Retinal pigment epithelial cell (primary cell): Measurements from ENCODE around the gene PHKA2.
A peak's percentile ranks its signal among the peaks of the same experiment; 100 is the strongest.

Experiments used
- DNase-seq: peaks from one replicate; pipeline ENCODE4 v3.0.0-alpha.2; 2010; ENCODE audit warnings: low read depth
- H3K4me3 ChIP-seq: 2 replicates; pipeline ENCODE4 v1.5.1; 2011; ENCODE audit warnings: mild to moderate bottlenecking, low read length, control low read depth, moderate library complexity
- TF ChIP-seq, protein P1 (sequence below): conservative IDR thresholded peaks from 2 replicates; pipeline ENCODE4 v1.5.1; 2011; ENCODE audit warnings: low read depth, low read length, control low read depth, inconsistent platforms

The PHKA2 gene

GRCh38 chrX:18935893-18936292, 48.0 kb downstream of the PHKA2 start:
- no peak for DNase-seq
- no peak overlapping the region for H3K4me3 ChIP-seq
- TF ChIP-seq, protein P1, sequence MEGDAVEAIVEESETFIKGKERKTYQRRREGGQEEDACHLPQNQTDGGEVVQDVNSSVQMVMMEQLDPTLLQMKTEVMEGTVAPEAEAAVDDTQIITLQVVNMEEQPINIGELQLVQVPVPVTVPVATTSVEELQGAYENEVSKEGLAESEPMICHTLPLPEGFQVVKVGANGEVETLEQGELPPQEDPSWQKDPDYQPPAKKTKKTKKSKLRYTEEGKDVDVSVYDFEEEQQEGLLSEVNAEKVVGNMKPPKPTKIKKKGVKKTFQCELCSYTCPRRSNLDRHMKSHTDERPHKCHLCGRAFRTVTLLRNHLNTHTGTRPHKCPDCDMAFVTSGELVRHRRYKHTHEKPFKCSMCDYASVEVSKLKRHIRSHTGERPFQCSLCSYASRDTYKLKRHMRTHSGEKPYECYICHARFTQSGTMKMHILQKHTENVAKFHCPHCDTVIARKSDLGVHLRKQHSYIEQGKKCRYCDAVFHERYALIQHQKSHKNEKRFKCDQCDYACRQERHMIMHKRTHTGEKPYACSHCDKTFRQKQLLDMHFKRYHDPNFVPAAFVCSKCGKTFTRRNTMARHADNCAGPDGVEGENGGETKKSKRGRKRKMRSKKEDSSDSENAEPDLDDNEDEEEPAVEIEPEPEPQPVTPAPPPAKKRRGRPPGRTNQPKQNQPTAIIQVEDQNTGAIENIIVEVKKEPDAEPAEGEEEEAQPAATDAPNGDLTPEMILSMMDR, result no peak

DNA sequence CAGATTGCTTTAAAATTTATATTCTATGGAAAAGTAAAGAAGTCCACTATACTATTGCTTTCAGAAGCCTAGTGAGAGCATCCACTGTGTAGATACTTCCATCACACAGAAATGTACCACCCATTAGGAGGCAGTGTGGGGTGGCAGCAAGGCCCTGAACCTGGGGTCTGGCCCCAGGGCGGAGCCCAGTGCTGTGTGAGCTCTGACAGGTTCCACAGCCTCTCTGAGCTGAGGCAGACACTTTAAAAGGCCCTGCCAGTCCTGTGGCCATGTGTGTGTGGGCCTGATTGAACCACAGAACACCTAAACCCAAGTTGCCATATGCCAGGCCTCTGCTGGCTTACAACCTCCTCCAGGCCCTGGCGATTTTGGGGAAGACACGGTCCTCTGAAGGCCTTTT, 49.2 kb downstream of the PHKA2 start:
- TF ChIP-seq, protein P1, result no peak
- no peak for DNase-seq
- no peak overlapping the region for H3K4me3 ChIP-seq

- DNase-seq, result no peak
- TF ChIP-seq, protein P1, result no peak
- no peak overlapping the region for H3K4me3 ChIP-seq
These were observed 50.3 kb downstream of the PHKA2 start for GRCh38 chrX:18933617-18934016.

GRCh38 chrX:18931972-18932371, 51.9 kb downstream of the PHKA2 start:
- no peak for DNase-seq
- no peak overlapping the region for H3K4me3 ChIP-seq

GRCh38 chrX:18929775-18930174, 54.1 kb downstream of the PHKA2 start:
- H3K4me3 ChIP-seq, result no peak overlapping the region
- TF ChIP-seq, protein P1, result no peak
- no peak for DNase-seq

More at GRCh38 chrX:18931972-18932371, 51.9 kb downstream of the PHKA2 start:
- TF ChIP-seq, protein P1, result peak; percentile 47

GRCh38 chrX:18927558-18927957, 56.4 kb downstream of the PHKA2 start:
- no peak overlapping the region for H3K4me3 ChIP-seq
- TF ChIP-seq, protein P1, result no peak
- no peak for DNase-seq

DNA sequence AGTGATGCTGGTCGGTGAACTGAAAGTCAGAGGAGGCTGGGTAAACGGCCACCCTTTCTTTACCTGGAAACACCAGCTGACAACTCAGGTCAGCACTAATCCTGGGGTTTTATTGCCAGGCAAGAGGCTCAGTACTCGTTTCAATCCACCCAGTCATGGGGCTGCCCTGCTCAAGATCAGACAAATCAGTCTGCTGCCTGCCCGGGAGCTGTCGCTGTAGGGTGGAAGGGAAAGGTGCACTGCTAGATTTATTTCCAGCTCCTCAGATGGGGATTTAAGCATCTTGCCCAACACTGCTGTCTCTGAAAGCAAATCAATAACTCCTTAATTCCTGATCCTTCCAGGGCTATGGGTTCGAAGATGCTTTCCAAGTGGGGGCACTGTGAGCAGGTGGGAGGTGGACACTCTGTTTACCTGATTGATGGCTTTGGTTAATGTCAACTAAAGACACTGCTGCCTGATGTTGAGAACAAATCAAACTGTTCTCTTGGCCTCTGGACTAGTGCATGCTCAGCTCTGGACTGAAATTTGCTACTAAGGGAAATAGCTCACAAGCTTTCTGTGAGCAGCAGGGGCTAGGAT, 59.3 kb downstream of the PHKA2 start:
- H3K4me3 ChIP-seq, result no peak overlapping the region
- TF ChIP-seq, protein P1, result no peak
- no peak for DNase-seq
